HepG2 (cell line): Measurements from ENCODE around the gene THADA.

ENCODE experiments used
- ATF7 ChIP-seq, 2 experiments: fragments of 450-650 bp in 1 of 2; sonication (generic) in 1 of 2; formaldehyde crosslinking in 1 of 2; IDR thresholded peaks; 2 replicates each; pipeline versions ENCODE4 v1.4.0 to v1.6.1; 2016 to 2020; ENCODE audit warnings: antibody characterized with exemption in 1 of 2, mild to moderate bottlenecking in 1 of 2, missing genetic modification reagents in 1 of 2
- KDM1A ChIP-seq: IDR thresholded peaks from 2 replicates; pipeline ENCODE4 v1.6.1; 2016; ENCODE audit warnings: missing compliant biosample characterization
- KMT2A ChIP-seq: sonication (generic); formaldehyde crosslinking; IDR thresholded peaks from 2 replicates; pipeline ENCODE4 v1.4.0; 2020; ENCODE audit warnings: missing genetic modification reagents
- ZBTB21 ChIP-seq: sonication (generic); formaldehyde crosslinking; IDR thresholded peaks from 2 replicates; pipeline ENCODE4 v1.4.0; 2020; ENCODE audit warnings: missing genetic modification reagents
- ZNF275 ChIP-seq: sonication (generic); formaldehyde crosslinking; IDR thresholded peaks from 2 replicates; pipeline ENCODE4 v1.8.0; 2022; ENCODE audit warnings: missing genetic modification reagents, mild to moderate bottlenecking, inconsistent platforms, borderline replicate concordance

DNA sequence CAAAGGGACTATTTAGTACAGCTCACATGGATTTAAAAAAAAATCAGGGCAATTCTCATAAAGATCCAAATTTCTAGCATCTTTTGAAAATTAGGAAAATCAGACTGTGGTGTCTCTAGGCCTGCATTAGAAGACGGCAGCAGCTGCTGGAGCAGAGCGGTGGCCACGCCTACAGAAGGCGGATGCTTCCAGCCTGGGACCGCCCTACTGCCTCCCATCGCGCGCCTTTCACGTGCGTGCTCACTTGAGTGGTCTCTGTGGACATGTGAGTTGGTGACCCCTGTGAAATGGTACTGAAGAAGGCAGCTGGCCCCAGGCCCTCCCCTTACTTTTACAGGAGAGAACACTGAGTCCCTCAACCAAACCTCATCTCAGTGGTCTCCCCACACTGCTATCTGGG is 354.3 kb downstream of the THADA start:
- no peak for TF ChIP-seq KDM1A (CRISPR knock-in tag)
- TF ChIP-seq ZNF275 (CRISPR knock-in tag) = no peak
- TF ChIP-seq KMT2A = no peak
- no peak for TF ChIP-seq ZBTB21 (CRISPR knock-in tag)
- TF ChIP-seq ATF7 (IDR thresholded peaks at IDR 0.05) = no peak
- TF ChIP-seq ATF7 (CRISPR knock-in tag; IDR thresholded peaks at IDR 0.05) = no peak
